ENCODE data around the gene ARHGEF17. TPM values are rescaled to one million over a fixed set of nuclear protein-coding genes. Genes with fewer than 3 reads are reported as not detected.

The ARHGEF17 gene
- total and polyA plus RNA-seq, 2 donors = 30.7 to 69.8 TPM

DNA sequence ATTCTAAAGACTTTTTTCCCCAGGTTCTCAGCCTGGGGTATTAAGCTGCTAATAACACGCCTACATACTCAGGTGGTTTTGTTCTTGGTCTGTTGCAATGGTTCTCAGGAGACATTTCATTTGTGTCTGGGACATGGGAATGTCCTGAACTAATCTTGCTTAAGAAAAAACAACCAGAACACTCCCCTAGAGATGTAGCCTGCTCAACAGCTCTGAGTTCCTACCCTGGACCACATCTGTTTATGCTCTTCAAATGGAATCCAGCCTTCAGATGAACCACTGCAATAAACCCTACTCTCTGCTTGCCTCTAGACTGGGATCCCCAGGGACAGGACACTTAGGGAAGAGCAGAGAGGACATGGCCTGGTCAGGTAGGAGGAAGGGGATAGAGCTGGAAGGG is 98.1 kb downstream of the ARHGEF17 start:
- DNase-seq (ENCODE audit: extremely low spot score) = no peak
- Histone ChIP-seq H3K27ac (ENCODE audit: low read depth) (no peak overlapping the region), H3K36me3 (ENCODE audit: insufficient read depth) (no peaks in the 10 kb centered on the region), H3K4me3 (ENCODE audit: low read depth, low read length) (no peak overlapping the region), H3K4me1 (ENCODE audit: insufficient read depth) (no peaks in the 10 kb centered on the region)
- WGBS = 93% methylated on average over 1 of the region's 1 CpG

DNA sequence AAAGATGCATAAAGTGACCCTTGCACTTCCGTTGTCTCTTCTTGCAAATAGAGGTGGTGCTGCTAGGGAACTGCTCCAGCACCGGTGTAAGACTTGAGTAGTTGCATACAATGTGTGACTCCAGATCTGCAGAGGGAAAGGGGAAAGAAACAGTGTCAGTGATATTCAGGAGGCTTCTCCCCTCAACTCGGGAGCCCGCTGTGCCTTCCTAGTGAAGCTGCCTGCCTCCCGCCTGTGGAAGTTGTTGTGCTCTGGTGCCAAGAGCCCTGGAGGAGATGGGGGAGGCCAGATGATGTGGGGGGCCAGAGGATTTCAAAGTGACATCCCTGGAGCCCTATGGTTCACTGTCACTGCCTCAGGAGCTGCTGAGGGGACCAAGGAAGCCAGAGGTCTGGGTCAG is 98.5 kb downstream of the ARHGEF17 start:
- DNase-seq (ENCODE audit: extremely low spot score) = no peak
- Histone ChIP-seq H3K4me3 (ENCODE audit: low read depth, low read length) (no peak overlapping the region), H3K4me1 (ENCODE audit: insufficient read depth) (no peaks in the 10 kb centered on the region), H3K36me3 (ENCODE audit: insufficient read depth) (no peaks in the 10 kb centered on the region), H3K27ac (ENCODE audit: low read depth) (no peak overlapping the region)
- WGBS = 87% methylated on average over 5 of the region's 5 CpGs

- no peak overlapping the region for H3K4me3 ChIP-seq (ENCODE audit: low read depth, low read length)
- H3K36me3 ChIP-seq (ENCODE audit: insufficient read depth) = no peaks in the 10 kb centered on the region
- H3K27ac ChIP-seq (ENCODE audit: low read depth) = no peak overlapping the region
- WGBS = 98% methylated on average over 8 of the region's 8 CpGs
- DNase-seq (ENCODE audit: extremely low spot score) = no peak
- H3K4me1 ChIP-seq (ENCODE audit: insufficient read depth) = no peaks in the 10 kb centered on the region
Measured at GRCh38 chr11:73409431-73409830, 101.4 kb downstream of the ARHGEF17 start.

- H3K4me3 ChIP-seq (ENCODE audit: low read depth, low read length) = no peak overlapping the region
- no peak overlapping the region for H3K27ac ChIP-seq (ENCODE audit: low read depth)
- H3K4me1 ChIP-seq (ENCODE audit: insufficient read depth) = no peaks in the 10 kb centered on the region
- H3K36me3 ChIP-seq (ENCODE audit: insufficient read depth) = no peaks in the 10 kb centered on the region
- 92% methylated on average over 1 of the region's 1 CpG for WGBS
- no peak for DNase-seq (ENCODE audit: extremely low spot score)
Measured at GRCh38 chr11:73410627-73411026, 102.6 kb downstream of the ARHGEF17 start.

DNA sequence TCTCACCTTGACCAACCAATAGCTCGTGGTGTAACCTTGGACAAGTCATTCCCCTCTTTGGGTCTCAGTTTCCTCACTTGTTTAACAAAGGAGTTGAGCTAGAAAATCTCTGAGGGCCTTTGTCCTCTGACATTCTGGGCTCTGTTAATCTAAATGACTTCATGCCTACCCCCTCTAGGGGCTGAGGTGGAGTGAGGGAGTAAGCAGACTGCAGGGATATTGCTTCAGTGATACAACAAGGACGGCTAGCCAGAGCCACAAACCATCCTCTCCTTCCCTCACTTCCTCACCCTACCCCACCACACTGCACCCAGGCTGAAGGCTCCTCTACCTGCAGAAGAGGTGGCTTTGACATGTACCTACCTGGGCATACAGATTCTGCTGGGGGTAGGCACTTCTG is 103.0 kb downstream of the ARHGEF17 start:
- WGBS = 92% methylated on average over 2 of the region's 2 CpGs
- DNase-seq (ENCODE audit: extremely low spot score) = no peak
- Histone ChIP-seq H3K36me3 (ENCODE audit: insufficient read depth) (no peaks in the 10 kb centered on the region), H3K4me3 (ENCODE audit: low read depth, low read length) (no peak overlapping the region), H3K4me1 (ENCODE audit: insufficient read depth) (no peaks in the 10 kb centered on the region), H3K27ac (ENCODE audit: low read depth) (no peak overlapping the region)

DNA sequence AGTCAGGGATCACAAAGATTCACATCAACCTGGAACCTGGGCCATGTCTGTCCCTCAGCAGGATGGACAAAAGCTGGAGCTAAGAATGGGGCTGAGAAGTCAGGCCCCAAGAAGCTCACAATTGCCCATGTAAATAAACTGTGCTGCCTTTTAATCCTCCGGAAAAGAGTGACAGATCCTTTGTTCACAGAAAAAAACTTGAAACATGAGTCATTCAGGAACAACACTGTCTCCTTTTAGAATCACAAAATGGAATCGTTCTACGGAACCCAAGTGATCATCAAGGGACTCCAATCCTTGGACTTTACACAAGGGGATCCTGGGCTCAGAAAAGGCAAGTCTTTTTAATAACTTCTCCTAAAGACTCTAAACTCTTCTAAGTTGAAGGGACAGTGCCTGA is 104.2 kb downstream of the ARHGEF17 start:
- H3K4me3 ChIP-seq (ENCODE audit: low read depth, low read length) = no peak overlapping the region
- 81% methylated on average over 3 of the region's 3 CpGs for WGBS
- no peak overlapping the region for H3K27ac ChIP-seq (ENCODE audit: low read depth)
- no peak for DNase-seq (ENCODE audit: extremely low spot score)
- no peaks in the 10 kb centered on the region for H3K36me3 ChIP-seq (ENCODE audit: insufficient read depth)
- no peaks in the 10 kb centered on the region for H3K4me1 ChIP-seq (ENCODE audit: insufficient read depth)

DNA sequence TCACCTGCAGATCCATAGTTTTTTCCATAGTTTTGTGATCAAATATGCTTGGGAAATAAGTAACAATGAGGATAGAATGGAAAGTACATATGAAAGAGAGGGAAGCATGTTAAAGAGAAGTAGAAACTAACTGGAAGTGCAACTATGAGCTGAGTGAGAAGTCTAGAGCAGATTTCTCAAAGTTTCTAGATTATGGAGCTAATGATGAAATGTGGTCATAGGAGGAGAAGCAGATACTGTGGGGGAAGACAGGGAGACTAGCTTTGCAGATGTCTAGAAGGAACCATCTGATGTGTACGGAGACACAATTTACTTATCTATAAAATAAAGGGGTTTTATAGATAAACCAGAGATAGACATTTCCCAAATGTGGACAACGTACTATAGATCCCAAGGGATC is 105.2 kb downstream of the ARHGEF17 start:
- 93% methylated on average over 2 of the region's 2 CpGs for WGBS
- Histone ChIP-seq H3K4me1 (ENCODE audit: insufficient read depth) (no peaks in the 10 kb centered on the region), H3K27ac (ENCODE audit: low read depth) (no peak overlapping the region), H3K4me3 (ENCODE audit: low read depth, low read length) (no peak overlapping the region), H3K36me3 (ENCODE audit: insufficient read depth) (no peaks in the 10 kb centered on the region)
- no peak for DNase-seq (ENCODE audit: extremely low spot score)

GRCh38 chr11:73414977-73415651 is 107.0 kb downstream of the ARHGEF17 start:
- H3K36me3 ChIP-seq (ENCODE audit: insufficient read depth) = no peaks in the 10 kb centered on the region
- 42% methylated on average over 1 of the region's 1 CpG for WGBS
- no peak for DNase-seq (ENCODE audit: extremely low spot score)
- H3K4me1 ChIP-seq (ENCODE audit: insufficient read depth) = no peaks in the 10 kb centered on the region
- H3K27ac ChIP-seq (ENCODE audit: low read depth) = no peak overlapping the region
- no peak overlapping the region for H3K4me3 ChIP-seq (ENCODE audit: low read depth, low read length)

GRCh38 chr11:73415854-73416615 is 108.0 kb downstream of the ARHGEF17 start:
- no peaks in the 10 kb centered on the region for H3K4me1 ChIP-seq (ENCODE audit: insufficient read depth)
- no peaks in the 10 kb centered on the region for H3K36me3 ChIP-seq (ENCODE audit: insufficient read depth)
- no peak overlapping the region for H3K4me3 ChIP-seq (ENCODE audit: low read depth, low read length)
- DNase-seq (ENCODE audit: extremely low spot score) = no peak
- WGBS = 83% methylated on average over 4 of the region's 4 CpGs
- no peak overlapping the region for H3K27ac ChIP-seq (ENCODE audit: low read depth)

DNA sequence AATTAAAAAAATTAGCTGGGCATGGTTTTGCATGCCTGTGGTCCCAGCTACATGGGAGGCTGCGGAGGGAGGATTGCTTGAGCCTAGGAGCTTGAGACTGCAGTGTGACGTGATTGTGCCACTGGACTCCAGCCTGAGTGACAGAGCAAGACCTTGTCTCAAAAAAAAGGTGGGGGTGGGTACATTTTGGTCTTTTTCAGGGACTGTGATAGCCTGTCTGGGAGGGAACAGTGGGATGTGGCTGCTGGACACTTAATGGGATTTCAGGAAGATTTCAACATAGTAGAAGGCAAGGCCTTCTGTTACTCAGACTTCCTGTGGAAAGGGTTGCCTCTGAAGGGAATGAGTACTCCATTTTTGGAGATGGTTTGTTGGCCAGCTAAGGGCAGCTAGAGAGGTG is 108.7 kb downstream of the ARHGEF17 start:
- no peak for DNase-seq (ENCODE audit: extremely low spot score)
- H3K4me1 ChIP-seq (ENCODE audit: insufficient read depth) = no peaks in the 10 kb centered on the region
- H3K27ac ChIP-seq (ENCODE audit: low read depth) = no peak overlapping the region
- H3K36me3 ChIP-seq (ENCODE audit: insufficient read depth) = no peaks in the 10 kb centered on the region
- 98% methylated on average over 2 of the region's 2 CpGs for WGBS
- H3K4me3 ChIP-seq (ENCODE audit: low read depth, low read length) = no peak overlapping the region

Other genes starting within 250 kb of the ARHGEF17 start
- 40.5 TPM for gene FCHSD2, start 166.0 kb upstream of the ARHGEF17 start, total RNA-seq
- gene FCHSD2, start 166.0 kb upstream of the ARHGEF17 start, polyA plus RNA-seq = 21.4 TPM
- gene P2RY2, start 90.0 kb upstream of the ARHGEF17 start, total RNA-seq = 2.3 TPM
- 1.8 TPM for gene P2RY2, start 90.0 kb upstream of the ARHGEF17 start, polyA plus RNA-seq
- 0.90 TPM for gene P2RY6, start 35.9 kb upstream of the ARHGEF17 start, total RNA-seq
- gene P2RY6, start 35.9 kb upstream of the ARHGEF17 start, polyA plus RNA-seq = 2.6 TPM
- 2.6 TPM for gene RELT, start 68.1 kb downstream of the ARHGEF17 start, total RNA-seq
- 2.7 TPM for gene RELT, start 68.1 kb downstream of the ARHGEF17 start, polyA plus RNA-seq